Naive thymus-derived CD4-positive, alpha-beta T cell (primary cell): ENCODE data around the gene RBBP7. TPM values are rescaled to one million over a fixed set of nuclear protein-coding genes. Genes with fewer than 3 reads are reported as not detected.
A peak's percentile ranks its signal among the peaks of the same experiment; 100 is the strongest.

Experiments
- ATAC-seq: fragments of 150-1000 bp; cut with Tn5 transposase; 2 replicates; pipeline ENCODE4 v1.10.0; 2021; ENCODE audit warnings: mild to moderate bottlenecking, moderate library complexity
- CTCF ChIA-PET: fragments of 350-600 bp; sonication (Branson Sonifier 250); formaldehyde crosslinking; loops from one replicate; lab custom pipeline; 2021; ENCODE audit warnings: antibody characterized with exemption; lab: Charles Lee
- POLR2A ChIA-PET: fragments of 350-600 bp; sonication (Branson Sonifier 250); formaldehyde crosslinking; loops from one replicate; lab custom pipeline; 2021; ENCODE audit warnings: antibody characterized with exemption, inconsistent platforms; lab: Charles Lee
- DNase-seq, 9 donors: peaks; one replicate each; pipeline versions ENCODE4 v3.0.0 to v3.0.0-alpha.2; 2020 to 2022; ENCODE audit warnings: mixed read lengths in 1 of 9
- H3K27ac ChIP-seq: one replicate; pipeline ENCODE4 v1.7.0; 2013; ENCODE audit warnings: mild to moderate bottlenecking, low read depth, low read length, moderate library complexity
- H3K27me3 ChIP-seq, 2 donors: one replicate each; pipeline ENCODE4 v1.7.0; 2013; ENCODE audit warnings: low read length in 2 of 2, mild to moderate bottlenecking in 2 of 2, moderate library complexity in 2 of 2; ENCODE audit not compliant: control insufficient read depth in 2 of 2, insufficient read depth in 2 of 2
- H3K36me3 ChIP-seq, 3 experiments: 1 replicate in 2 of 3; 2 replicates in 1 of 3; pipeline ENCODE4 v1.7.0; 2013; ENCODE audit warnings: low read length in 3 of 3, mild to moderate bottlenecking in 3 of 3, moderate library complexity in 1 of 3; ENCODE audit not compliant: insufficient read depth in 3 of 3, control insufficient read depth in 2 of 3
- H3K4me1 ChIP-seq, 2 donors: one replicate each; pipeline ENCODE4 v1.7.0; 2013; ENCODE audit warnings: low read length in 2 of 2, mild to moderate bottlenecking in 2 of 2, moderate library complexity in 1 of 2; ENCODE audit not compliant: control insufficient read depth in 2 of 2, insufficient read depth in 2 of 2
- H3K4me3 ChIP-seq: 2 replicates; pipeline ENCODE4 v1.7.0; 2013; ENCODE audit warnings: mild to moderate bottlenecking, low read length
- H3K9me3 ChIP-seq, 3 experiments: 1 replicate in 2 of 3; 2 replicates in 1 of 3; pipeline ENCODE4 v1.7.0; 2013; ENCODE audit warnings: low read length in 3 of 3; ENCODE audit not compliant: control insufficient read depth in 2 of 3
- H3K27ac Mint-ChIP-seq, 9 donors: one replicate each; pipeline ENCODE4 v1.8.0; 2020 to 2022; ENCODE audit warnings: mixed read lengths in 9 of 9, mild to moderate bottlenecking in 8 of 9, moderate library complexity in 5 of 9, inconsistent platforms in 2 of 9
- H3K27me3 Mint-ChIP-seq, 5 donors: one replicate each; pipeline ENCODE4 v1.8.0; 2021 to 2022; ENCODE audit warnings: mixed read lengths in 5 of 5, mild to moderate bottlenecking in 1 of 5
- H3K36me3 Mint-ChIP-seq, 5 donors: one replicate each; pipeline ENCODE4 v1.8.0; 2020 to 2022; ENCODE audit warnings: mixed read lengths in 5 of 5, mild to moderate bottlenecking in 3 of 5, inconsistent platforms in 1 of 5
- H3K4me1 Mint-ChIP-seq, 7 donors: one replicate each; pipeline ENCODE4 v1.8.0; 2020 to 2022; ENCODE audit warnings: mixed read lengths in 7 of 7, mild to moderate bottlenecking in 3 of 7, inconsistent platforms in 1 of 7
- H3K4me3 Mint-ChIP-seq, 10 donors: one replicate each; pipeline ENCODE4 v1.8.0; 2020 to 2022; ENCODE audit warnings: mild to moderate bottlenecking in 10 of 10, mixed read lengths in 10 of 10, moderate library complexity in 6 of 10, inconsistent platforms in 2 of 10
- H3K9me3 Mint-ChIP-seq, 11 donors: one replicate each; pipeline ENCODE4 v1.8.0; 2020 to 2022; ENCODE audit warnings: mixed read lengths in 11 of 11, mild to moderate bottlenecking in 4 of 11, inconsistent platforms in 1 of 11, moderate library complexity in 1 of 11
- intact Hi-C, 2 donors: fragments of 100-400 bp; cut with micrococcal nuclease; formaldehyde crosslinking; loops; one replicate each; pipeline ENCODE4 v1.15.1; 2023
- polyA plus RNA-seq, 2 donors: library from polyadenylated mRNA; unstranded; fragments of 300-500 nt; fragmentation: Illumina TruSeq; gene quantifications; one replicate each; pipeline ENCODE4 v1.2.3, GENCODE V29; 2021
- total RNA-seq, 6 experiments: library from RNA in 5 of 6; stranded (reverse) in 5 of 6; gene quantifications; 1 replicate in 5 of 6; 2 replicates in 1 of 6; pipeline ENCODE4 v1.2.3 and lab custom pipeline; 2021 to 2026

Gene RBBP7
- total and polyA plus RNA-seq, 7 experiments from 2014 or later = 82.9 to 145 (median 95.6) TPM

DNA sequence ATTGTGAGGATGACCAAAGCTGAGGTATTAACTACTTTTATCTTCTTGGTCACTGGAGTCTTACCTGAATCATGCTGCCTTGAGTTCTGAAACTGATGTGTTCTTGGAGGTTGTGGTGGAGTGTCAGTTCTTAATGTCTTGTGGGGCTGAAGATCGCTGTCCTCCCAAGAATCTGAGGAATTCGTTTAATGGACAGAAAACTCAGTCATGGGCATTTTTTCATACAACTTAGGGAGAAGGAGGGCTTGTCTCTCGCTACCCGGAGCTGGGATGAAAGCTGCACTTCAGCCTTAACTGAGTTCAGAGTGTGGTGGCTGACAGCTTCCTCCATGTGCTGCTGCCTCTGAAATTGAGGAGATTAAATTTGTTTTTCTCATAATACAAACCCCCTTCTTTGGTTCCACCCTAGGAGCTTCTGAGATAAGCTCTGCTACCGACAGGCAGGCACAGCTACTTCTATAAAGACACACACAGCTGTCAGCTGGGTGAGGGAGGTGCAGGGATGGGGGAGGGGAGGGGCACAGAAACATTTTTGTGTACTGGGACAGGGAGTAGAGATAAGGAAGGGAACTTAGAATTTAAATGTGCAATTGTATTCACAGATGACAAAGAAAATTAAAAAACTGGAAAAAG is 30.8 kb downstream of the RBBP7 start:
- ChIA-PET POLR2A (no interaction called here), CTCF (no interaction called here)
- Mint-ChIP-seq H3K4me3 (no peak overlapping the region), H3K9me3 (no peaks in the 10 kb centered on the region), H3K27ac (peak overlapping the region in 4 of 9 donors; percentile 12 to 62 (median 32)), H3K27me3 (no peaks in the 10 kb centered on the region), H3K36me3 (peaks cover 0 to 88% (median 5%) of the 10 kb centered on the region in 5 donors), H3K4me1 (peaks cover 0 to 4% (median 0%) of the 10 kb centered on the region in 7 donors)
- H3K36me3 ChIP-seq = peaks cover 0 to 72% (median 11%) of the 10 kb centered on the region in 3 experiments
- no peaks in the 10 kb centered on the region for H3K4me1 ChIP-seq
- no peak overlapping the region for H3K4me3 ChIP-seq
- intact Hi-C loops = no loop called here
- H3K27ac ChIP-seq = no peak overlapping the region
- ATAC-seq = no peak
- no peak for DNase-seq
- no peaks in the 10 kb centered on the region for H3K9me3 ChIP-seq
- H3K27me3 ChIP-seq = no peaks in the 10 kb centered on the region

DNA sequence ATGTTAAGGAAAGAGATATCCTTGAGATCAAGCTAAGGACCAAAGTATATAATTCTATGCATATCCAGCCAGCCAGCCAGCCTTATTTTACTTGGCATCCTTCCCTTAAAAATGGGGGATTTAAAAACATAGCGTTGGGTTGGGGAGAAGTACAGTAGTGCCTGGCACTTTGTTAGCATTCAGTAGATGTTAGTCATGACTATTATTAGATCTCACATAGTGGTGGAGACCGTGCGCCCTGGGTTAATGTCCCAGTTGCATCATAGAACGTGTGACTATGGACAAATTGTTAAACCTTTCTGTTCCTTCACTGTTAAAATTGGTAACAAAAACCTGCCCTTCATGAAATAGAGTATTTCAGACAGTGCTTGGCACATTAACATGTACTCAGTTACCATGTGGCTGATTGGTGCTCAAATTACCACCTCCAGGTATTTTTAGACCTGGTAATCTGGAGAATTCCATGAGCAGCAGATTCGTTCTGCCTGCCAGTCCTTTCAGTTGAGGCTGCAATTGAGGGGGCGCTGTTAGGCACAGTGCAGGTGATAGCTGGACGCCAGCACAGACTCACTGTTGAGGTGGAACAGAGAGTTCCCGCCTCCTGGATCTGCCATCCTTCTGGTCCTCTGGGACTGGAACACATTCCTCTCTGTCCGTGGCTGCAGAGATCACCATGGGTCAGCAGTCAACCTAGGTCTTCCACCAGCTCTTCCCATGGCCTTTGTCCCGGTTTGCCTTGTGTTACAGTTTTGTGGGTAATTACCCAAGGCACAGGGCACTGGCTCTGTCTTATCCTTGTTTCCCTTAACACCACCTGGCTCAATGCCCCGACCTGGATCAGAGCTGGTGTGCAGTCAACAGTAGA is 31.7 kb downstream of the RBBP7 start:
- POLR2A ChIA-PET = no interaction called here
- H3K27ac Mint-ChIP-seq = peak overlapping the region in 2 of 9 donors; percentile 48 to 68

DNA sequence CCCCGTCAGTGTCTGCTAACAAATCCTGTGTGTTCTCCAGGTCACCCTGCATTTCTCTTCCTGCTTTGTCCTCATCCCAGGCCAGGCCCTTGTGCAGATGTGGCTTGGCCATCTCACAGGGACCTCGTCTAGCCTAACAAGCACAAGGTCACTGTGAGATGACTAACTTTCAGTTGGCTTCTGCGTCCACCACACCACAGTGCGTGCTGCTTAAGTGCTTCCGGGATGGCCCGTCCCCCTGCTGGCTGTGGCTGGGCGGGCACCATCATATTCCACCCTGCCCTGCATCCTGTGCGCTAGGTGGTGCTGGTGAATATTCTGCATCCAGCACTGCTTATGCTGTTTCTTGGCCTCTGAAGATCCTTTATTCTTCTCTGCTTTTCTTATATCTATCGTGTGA is 33.8 kb downstream of the RBBP7 start:
- peak; percentile 84 for ATAC-seq
- no peak overlapping the region for H3K4me3 Mint-ChIP-seq
- H3K9me3 ChIP-seq = no peaks in the 10 kb centered on the region
- H3K4me1 ChIP-seq = no peaks in the 10 kb centered on the region
- ChIA-PET CTCF (no interaction called here), POLR2A (no interaction called here)
- peaks cover 0 to 86% (median 11%) of the 10 kb centered on the region in 3 experiments for H3K36me3 ChIP-seq
- H3K27ac ChIP-seq = no peak overlapping the region
- no peak overlapping the region for H3K4me3 ChIP-seq
- peak overlapping the region in 5 of 9 donors; percentile 26 to 82 (median 79) for H3K27ac Mint-ChIP-seq
- no peaks in the 10 kb centered on the region for H3K27me3 Mint-ChIP-seq
- H3K9me3 Mint-ChIP-seq = no peaks in the 10 kb centered on the region
- no peaks in the 10 kb centered on the region for H3K4me1 Mint-ChIP-seq
- DNase-seq = no peak
- no peaks in the 10 kb centered on the region for H3K27me3 ChIP-seq
- intact Hi-C loops = no loop called here
- H3K36me3 Mint-ChIP-seq = peaks cover 0 to 82% (median 7%) of the 10 kb centered on the region in 5 donors

More for the DNA sequence above, 31.7 kb downstream of the RBBP7 start:
- Histone ChIP-seq H3K4me3 (no peak overlapping the region), H3K27me3 (no peaks in the 10 kb centered on the region), H3K36me3 (peaks cover 0 to 81% (median 11%) of the 10 kb centered on the region in 3 experiments), H3K4me1 (no peaks in the 10 kb centered on the region), H3K27ac (no peak overlapping the region), H3K9me3 (no peaks in the 10 kb centered on the region)
- H3K9me3 Mint-ChIP-seq = no peaks in the 10 kb centered on the region
- DNase-seq (no peak), ATAC-seq (no peak)
- H3K36me3 Mint-ChIP-seq = peaks cover 0 to 86% (median 5%) of the 10 kb centered on the region in 5 donors
- no peaks in the 10 kb centered on the region for H3K27me3 Mint-ChIP-seq
- peaks cover 0 to 4% (median 0%) of the 10 kb centered on the region in 7 donors for H3K4me1 Mint-ChIP-seq
- CTCF ChIA-PET = no interaction called here
- no peak overlapping the region for H3K4me3 Mint-ChIP-seq
- intact Hi-C loops = no loop called here

DNA sequence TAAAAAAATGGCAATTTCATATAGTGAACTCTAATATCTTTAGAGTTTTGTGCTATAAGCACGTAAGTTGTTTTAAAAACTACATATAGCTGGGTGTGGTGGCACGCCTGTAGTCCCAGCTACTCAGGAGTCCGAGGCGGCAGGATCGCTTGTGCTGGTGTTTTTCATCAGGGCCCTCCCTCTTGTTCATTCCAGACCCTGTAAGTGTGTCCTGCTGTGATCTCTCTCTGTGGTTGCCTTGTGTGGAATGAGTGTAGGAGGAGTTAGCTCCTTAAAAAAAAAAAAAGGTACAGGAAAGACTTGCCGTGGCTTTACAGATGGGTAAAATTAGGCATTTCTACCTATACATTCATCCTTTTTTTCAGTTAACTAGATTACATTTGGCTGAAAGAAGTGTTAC is 35.4 kb downstream of the RBBP7 start:
- no peak overlapping the region for H3K27ac Mint-ChIP-seq
- ATAC-seq (no peak), DNase-seq (no peak)
- no peaks in the 10 kb centered on the region for H3K27me3 Mint-ChIP-seq
- peaks cover 0 to 78% (median 11%) of the 10 kb centered on the region in 3 experiments for H3K36me3 ChIP-seq
- no peak overlapping the region for H3K27ac ChIP-seq
- no peaks in the 10 kb centered on the region for H3K9me3 ChIP-seq
- no peaks in the 10 kb centered on the region for H3K4me1 ChIP-seq
- H3K36me3 Mint-ChIP-seq = peaks cover 0 to 75% (median 7%) of the 10 kb centered on the region in 5 donors
- ChIA-PET POLR2A (no interaction called here), CTCF (interaction anchor here (0.6 kb wide), 1 partner anchor 18 kb away, joined by 7 read pairs; no protein-coding TSS in a partner anchor)
- no peaks in the 10 kb centered on the region for H3K27me3 ChIP-seq
- no peak overlapping the region for H3K4me3 Mint-ChIP-seq
- intact Hi-C loops = no loop called here
- no peaks in the 10 kb centered on the region for H3K4me1 Mint-ChIP-seq
- no peaks in the 10 kb centered on the region for H3K9me3 Mint-ChIP-seq
- no peak overlapping the region for H3K4me3 ChIP-seq

DNA sequence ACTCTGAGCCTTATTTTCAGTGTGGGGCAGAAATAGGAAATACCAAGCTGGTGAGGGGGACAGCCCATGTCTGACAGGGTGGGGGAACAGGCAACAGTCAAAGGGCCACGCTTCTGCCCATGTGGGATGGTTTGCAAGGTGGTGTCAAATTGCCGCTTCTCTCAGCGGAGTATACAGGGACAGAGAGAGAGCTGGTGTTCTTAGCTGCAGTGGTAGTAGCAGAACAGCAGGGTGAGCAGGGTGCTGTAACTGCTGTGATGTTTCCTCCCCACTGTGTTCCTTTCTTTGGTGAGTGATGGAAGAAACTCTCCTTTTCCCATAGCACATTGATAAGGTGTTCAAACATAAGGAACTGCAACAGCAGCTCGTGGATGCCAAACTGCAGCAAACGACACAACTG is 37.9 kb downstream of the RBBP7 start:
- CTCF ChIA-PET = no interaction called here
- H3K4me3 ChIP-seq = no peak overlapping the region
- no peaks in the 10 kb centered on the region for H3K27me3 Mint-ChIP-seq
- no peaks in the 10 kb centered on the region for H3K9me3 ChIP-seq
- no peak overlapping the region for H3K4me3 Mint-ChIP-seq
- no peaks in the 10 kb centered on the region for H3K9me3 Mint-ChIP-seq
- no peaks in the 10 kb centered on the region for H3K27me3 ChIP-seq
- DNase-seq (no peak), ATAC-seq (no peak)
- H3K36me3 Mint-ChIP-seq = peaks cover 0 to 70% (median 8%) of the 10 kb centered on the region in 5 donors
- no peak overlapping the region for H3K27ac ChIP-seq
- H3K4me1 Mint-ChIP-seq = no peaks in the 10 kb centered on the region
- no peaks in the 10 kb centered on the region for H3K4me1 ChIP-seq
- no peak overlapping the region for H3K27ac Mint-ChIP-seq
- intact Hi-C loops = no loop called here
- peaks cover 0 to 59% (median 2%) of the 10 kb centered on the region in 3 experiments for H3K36me3 ChIP-seq
- POLR2A ChIA-PET = no interaction called here

DNA sequence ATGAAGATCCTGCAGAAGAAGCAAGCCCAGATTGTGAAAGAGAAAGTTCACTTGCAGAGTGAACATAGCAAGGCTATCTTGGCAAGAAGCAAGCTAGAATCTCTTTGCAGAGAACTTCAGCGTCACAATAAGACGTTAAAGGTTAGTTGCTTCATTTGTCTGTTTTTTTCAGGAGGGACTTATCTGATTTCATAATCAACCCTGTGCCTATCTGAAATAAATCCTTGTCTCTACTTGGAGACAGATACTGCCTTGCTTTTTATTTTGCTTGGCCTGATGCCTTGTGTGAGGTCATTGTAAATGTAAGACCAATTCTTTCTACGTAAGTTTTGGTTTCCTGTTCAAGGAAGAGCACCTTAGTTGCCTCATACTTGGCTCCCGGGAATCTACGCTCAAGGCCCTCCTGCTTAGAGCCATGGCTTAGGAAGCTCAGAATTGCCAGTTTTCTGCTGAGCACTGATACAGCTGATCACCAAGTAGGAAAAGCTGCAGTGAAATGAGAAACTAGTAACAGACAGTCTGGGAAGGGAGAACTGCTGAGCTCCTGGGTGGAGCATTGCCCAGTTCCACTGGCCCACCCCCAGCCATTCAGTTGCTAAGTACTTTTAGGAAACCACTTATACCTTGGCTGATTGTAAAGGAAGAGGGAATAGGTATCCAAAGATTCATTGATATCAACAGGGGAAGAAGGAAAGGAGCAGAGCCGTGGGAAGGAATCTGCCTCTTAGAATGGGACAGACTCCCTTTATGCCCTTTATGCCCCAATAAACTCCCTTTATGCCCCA is 41.8 kb downstream of the RBBP7 start:
- Mint-ChIP-seq H3K4me3 (no peak overlapping the region), H3K9me3 (no peaks in the 10 kb centered on the region), H3K27ac (no peak overlapping the region), H3K27me3 (no peaks in the 10 kb centered on the region), H3K36me3 (peaks cover 0 to 54% (median 4%) of the 10 kb centered on the region in 5 donors), H3K4me1 (peaks cover 0 to 8% (median 0%) of the 10 kb centered on the region in 7 donors)
- H3K27me3 ChIP-seq = no peaks in the 10 kb centered on the region
- H3K27ac ChIP-seq = no peak overlapping the region
- ChIA-PET CTCF (interaction anchor here (1.2 kb wide), 1 partner anchor 55 kb away, joined by 5 read pairs; no protein-coding TSS in a partner anchor), POLR2A (interaction anchor here (0.5 kb wide), 1 partner anchor 30 kb away, joined by 3 read pairs; no protein-coding TSS in a partner anchor)
- peaks cover 0 to 36% (median 0%) of the 10 kb centered on the region in 3 experiments for H3K36me3 ChIP-seq
- no peaks in the 10 kb centered on the region for H3K4me1 ChIP-seq
- no peaks in the 10 kb centered on the region for H3K9me3 ChIP-seq
- no peak overlapping the region for H3K4me3 ChIP-seq
- intact Hi-C loops = loop anchor here (5.0 kb wide), 3 partner anchors 39 to 764 kb away; partner anchors contain the start of gene TXLNG (in 1 of the 2)
- DNase-seq (no peak), ATAC-seq (no peak)
